Osteoblast (primary cell): ENCODE data around the gene RARB. TPM values are rescaled to one million over a fixed set of nuclear protein-coding genes. Genes with fewer than 3 reads are reported as not detected.
A peak's percentile ranks its signal among the peaks of the same experiment; 100 is the strongest.

Source experiments
- DNase-seq: peaks from one replicate; pipeline ENCODE4 v3.0.0; 2011; ENCODE audit warnings: low spot score, mixed read lengths; ENCODE audit not compliant: insufficient read length; ENCODE audit errors: missing footprints
- H2AFZ ChIP-seq: 2 replicates; pipeline ENCODE4 v1.6.0; 2011; ENCODE audit warnings: mild to moderate bottlenecking, low read length
- H3K27ac ChIP-seq: 2 replicates; pipeline ENCODE4 v1.5.1; 2011; ENCODE audit warnings: mild to moderate bottlenecking, low read depth, low read length, moderate library complexity
- H3K27me3 ChIP-seq: 2 replicates; pipeline ENCODE4 v1.6.0; 2012; ENCODE audit warnings: mild to moderate bottlenecking, control low read depth, inconsistent platforms, low read length, moderate library complexity; ENCODE audit not compliant: insufficient read depth
- H3K36me3 ChIP-seq: 2 replicates; pipeline ENCODE4 v1.5.1; 2011; ENCODE audit warnings: mild to moderate bottlenecking, low read length, control low read depth, moderate library complexity; ENCODE audit not compliant: insufficient read depth
- H3K4me1 ChIP-seq: 2 replicates; pipeline ENCODE4 v1.5.1; 2011; ENCODE audit warnings: mild to moderate bottlenecking, low read length, control low read depth, moderate library complexity; ENCODE audit not compliant: insufficient read depth
- H3K4me2 ChIP-seq: 2 replicates; pipeline ENCODE4 v1.6.0; 2011; ENCODE audit warnings: mild to moderate bottlenecking, low read length; ENCODE audit not compliant: insufficient read depth
- H3K4me3 ChIP-seq: fragments of 200-600 bp; sonication (generic); 3 replicates; pipeline ENCODE4 v1.5.1; 2012; ENCODE audit warnings: mild to moderate bottlenecking, low read length, inconsistent platforms; ENCODE audit not compliant: insufficient read depth
- H3K79me2 ChIP-seq: 2 replicates; pipeline ENCODE4 v1.6.0; 2012; ENCODE audit warnings: mild to moderate bottlenecking, low read length, control low read depth, inconsistent platforms; ENCODE audit not compliant: insufficient read depth
- H3K9me3 ChIP-seq: 2 replicates; pipeline ENCODE4 v1.5.1; 2011; ENCODE audit warnings: low read depth, low read length, control low read depth
- H4K20me1 ChIP-seq: 2 replicates; pipeline ENCODE4 v1.6.0; 2012; ENCODE audit warnings: mild to moderate bottlenecking, low read length, control low read depth; ENCODE audit not compliant: insufficient read depth
- total RNA-seq: library from RNA; depleted of rRNA; stranded (reverse); fragments of >200 nt; gene quantifications from 2 replicates; pipeline ENCODE4 v1.2.3, GENCODE V29; 2012
- TF ChIP-seq, protein P1 (sequence below): IDR thresholded peaks from 2 replicates; pipeline ENCODE4 v1.5.1; 2011; ENCODE audit warnings: mild to moderate bottlenecking, low read depth, low read length, moderate library complexity; ENCODE audit errors: extremely low read depth

The RARB gene
- total RNA-seq, 1 donor: 7.6 TPM

DNA sequence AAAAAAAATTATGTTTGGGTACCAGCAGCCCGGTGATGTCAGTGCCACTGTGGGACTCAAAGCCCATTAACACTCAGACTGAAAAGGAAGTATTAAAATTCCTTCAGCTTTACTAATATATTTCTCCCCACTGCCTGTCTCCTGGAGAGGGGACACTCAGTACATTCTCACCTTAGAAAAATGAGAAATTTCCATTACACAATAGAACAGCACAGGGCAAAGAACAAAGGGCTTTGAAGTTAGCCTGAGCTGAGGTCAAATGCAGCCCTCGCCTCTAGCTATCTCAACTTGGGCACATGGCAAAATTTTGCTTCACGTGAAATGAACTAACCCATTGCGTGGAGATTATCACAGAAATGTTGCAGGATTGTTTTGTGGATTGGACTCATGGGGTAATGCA, 80.8 kb downstream of the RARB start:
- Histone ChIP-seq H3K36me3 (no peaks in the 10 kb centered on the region), H3K79me2 (no peaks in the 10 kb centered on the region), H2AFZ (peak overlapping the region; percentile 57), H4K20me1 (no peaks in the 10 kb centered on the region), H3K4me1 (peaks cover 26% of the 10 kb centered on the region), H3K27ac (peak overlapping the region; percentile 82), H3K4me3 (no peak overlapping the region), H3K27me3 (no peaks in the 10 kb centered on the region), H3K9me3 (no peaks in the 10 kb centered on the region), H3K4me2 (peak overlapping the region; percentile 49)
- DNase-seq: no peak
- TF ChIP-seq, protein P1, sequence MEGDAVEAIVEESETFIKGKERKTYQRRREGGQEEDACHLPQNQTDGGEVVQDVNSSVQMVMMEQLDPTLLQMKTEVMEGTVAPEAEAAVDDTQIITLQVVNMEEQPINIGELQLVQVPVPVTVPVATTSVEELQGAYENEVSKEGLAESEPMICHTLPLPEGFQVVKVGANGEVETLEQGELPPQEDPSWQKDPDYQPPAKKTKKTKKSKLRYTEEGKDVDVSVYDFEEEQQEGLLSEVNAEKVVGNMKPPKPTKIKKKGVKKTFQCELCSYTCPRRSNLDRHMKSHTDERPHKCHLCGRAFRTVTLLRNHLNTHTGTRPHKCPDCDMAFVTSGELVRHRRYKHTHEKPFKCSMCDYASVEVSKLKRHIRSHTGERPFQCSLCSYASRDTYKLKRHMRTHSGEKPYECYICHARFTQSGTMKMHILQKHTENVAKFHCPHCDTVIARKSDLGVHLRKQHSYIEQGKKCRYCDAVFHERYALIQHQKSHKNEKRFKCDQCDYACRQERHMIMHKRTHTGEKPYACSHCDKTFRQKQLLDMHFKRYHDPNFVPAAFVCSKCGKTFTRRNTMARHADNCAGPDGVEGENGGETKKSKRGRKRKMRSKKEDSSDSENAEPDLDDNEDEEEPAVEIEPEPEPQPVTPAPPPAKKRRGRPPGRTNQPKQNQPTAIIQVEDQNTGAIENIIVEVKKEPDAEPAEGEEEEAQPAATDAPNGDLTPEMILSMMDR: no peak

GRCh38 chr3:25510797-25511196, 82.7 kb downstream of the RARB start:
- H3K79me2 ChIP-seq: no peaks in the 10 kb centered on the region
- no peak overlapping the region for H3K4me3 ChIP-seq
- DNase-seq: no peak
- TF ChIP-seq, protein P1: no peak
- no peak overlapping the region for H3K27ac ChIP-seq
- H3K4me1 ChIP-seq: peaks cover 26% of the 10 kb centered on the region
- no peaks in the 10 kb centered on the region for H4K20me1 ChIP-seq
- no peak overlapping the region for H3K4me2 ChIP-seq
- no peaks in the 10 kb centered on the region for H3K27me3 ChIP-seq
- no peaks in the 10 kb centered on the region for H3K9me3 ChIP-seq
- H2AFZ ChIP-seq: no peak overlapping the region
- H3K36me3 ChIP-seq: no peaks in the 10 kb centered on the region

DNA sequence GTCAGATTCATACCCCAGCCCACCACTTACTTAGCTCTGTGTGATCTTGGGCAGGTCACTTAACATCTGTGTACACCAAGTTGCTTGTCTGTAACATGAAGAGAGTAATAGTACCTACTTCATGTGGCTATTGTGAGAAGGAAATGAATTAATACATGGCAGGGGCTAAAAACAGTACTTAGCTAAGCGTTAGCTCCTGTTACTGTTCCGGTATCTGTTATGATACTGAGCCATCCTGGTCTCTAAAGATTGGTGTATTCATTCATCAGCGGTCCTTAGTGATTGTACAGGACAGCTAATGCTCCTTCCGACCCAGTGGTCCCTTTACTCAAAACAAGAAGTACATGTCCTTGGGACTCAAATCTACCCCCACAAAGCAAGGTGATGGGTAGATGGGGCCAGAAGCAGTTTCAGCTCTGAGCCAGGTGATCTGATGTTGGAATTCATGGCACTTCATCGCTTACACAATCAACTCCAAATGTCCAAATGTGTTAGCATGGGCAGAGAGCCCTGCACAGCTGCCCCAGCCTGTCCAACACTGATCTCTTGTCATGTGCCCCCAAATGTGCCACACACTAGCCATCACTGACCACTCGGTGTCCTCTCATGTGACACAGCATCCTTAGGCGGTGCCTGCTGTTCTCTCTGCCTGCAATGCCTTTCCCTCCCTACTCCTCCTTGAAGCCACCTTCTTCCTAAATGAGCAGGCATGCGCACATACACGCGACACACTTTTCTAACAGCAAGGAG, 84.1 kb downstream of the RARB start:
- Histone ChIP-seq H3K4me1 (peaks cover 26% of the 10 kb centered on the region), H3K79me2 (no peaks in the 10 kb centered on the region), H2AFZ (no peak overlapping the region), H3K36me3 (no peaks in the 10 kb centered on the region), H3K4me2 (no peak overlapping the region), H3K9me3 (no peaks in the 10 kb centered on the region), H3K27ac (no peak overlapping the region), H3K27me3 (no peaks in the 10 kb centered on the region), H3K4me3 (no peak overlapping the region), H4K20me1 (no peaks in the 10 kb centered on the region)
- TF ChIP-seq, protein P1: no peak
- DNase-seq: no peak

DNA sequence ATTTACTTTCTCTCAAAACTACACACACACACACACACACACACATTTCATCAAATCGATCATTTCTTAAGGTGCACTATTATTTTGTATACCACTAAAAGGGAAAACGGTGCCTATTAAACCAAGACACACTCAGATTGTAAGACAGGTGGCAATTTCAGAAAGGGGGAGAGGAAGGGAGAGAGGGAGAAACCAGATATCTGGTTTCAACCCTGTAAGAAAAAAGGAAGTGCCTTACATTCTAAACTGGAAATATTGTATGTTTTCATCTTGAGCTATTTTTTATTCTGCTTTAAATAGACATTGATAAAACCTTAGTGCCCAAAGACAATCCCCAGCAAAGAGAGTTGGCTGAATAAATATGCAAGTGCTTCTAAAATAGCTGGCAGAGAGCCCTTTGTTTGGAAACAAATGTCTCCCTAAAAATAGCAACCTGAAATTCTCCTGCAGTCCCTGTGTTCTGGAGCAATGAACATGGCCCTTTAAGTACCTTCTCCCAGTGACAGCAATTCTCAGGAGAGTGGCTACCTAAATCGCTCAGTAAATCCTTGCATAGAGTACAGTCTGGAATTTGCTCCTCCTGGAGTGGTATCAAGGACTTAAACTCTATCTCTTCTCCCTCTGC, 85.7 kb downstream of the RARB start:
- Histone ChIP-seq H3K79me2 (no peaks in the 10 kb centered on the region), H3K4me1 (peaks cover 12% of the 10 kb centered on the region), H3K27me3 (no peaks in the 10 kb centered on the region), H3K9me3 (no peaks in the 10 kb centered on the region), H2AFZ (no peak overlapping the region), H3K4me3 (no peak overlapping the region), H3K4me2 (no peak overlapping the region), H3K36me3 (no peaks in the 10 kb centered on the region), H3K27ac (no peak overlapping the region), H4K20me1 (no peaks in the 10 kb centered on the region)
- DNase-seq: no peak
- TF ChIP-seq, protein P1: no peak
